ENCODE data around the gene NUDT13. TPM values are rescaled to one million over a fixed set of nuclear protein-coding genes. Genes with fewer than 3 reads are reported as not detected.

NUDT13 gene
- total and polyA plus RNA-seq, 2 of the 8 experiments (the other 6 are each of a cell fraction or from before 2014, with no cell fraction given): 1.5 to 1.9 TPM

GRCh38 chr10:73131301-73131700 lies 21.0 kb downstream of the NUDT13 start:
- Histone ChIP-seq H3K27me3 (replicated peaks in 1 of 4; ENCODE audit: control insufficient read depth in 3 of 4, extremely low read depth in 1 of 4, insufficient read depth in 3 of 4, low read length in 3 of 4) (no peaks in the 10 kb centered on the region), H3K9ac (replicated peaks in 1 of 4; ENCODE audit: extremely low read depth in 1 of 4, low read depth in 3 of 4, low read length in 3 of 4) (no peak overlapping the region), H3K23me2 (ENCODE audit: low read depth, low read length) (no peaks in the 10 kb centered on the region), H3K23ac (ENCODE audit: insufficient read length) (no peak overlapping the region), H3K36me3 (ENCODE audit: control insufficient read depth in 2 of 4, insufficient read depth in 4 of 4, low read length in 3 of 4) (peaks cover 12 to 46% (median 29%) of the 10 kb centered on the region in 4 experiments; a peak in 6 of 8 replicates), H3K4me1 (replicated peaks in 1 of 4; ENCODE audit: control insufficient read depth in 3 of 4, insufficient read depth in 4 of 4, low read length in 3 of 4) (no peaks in the 10 kb centered on the region), H3K79me2 (ENCODE audit: control insufficient read depth in 1 of 2, insufficient read depth in 2 of 2, low read length in 2 of 2) (no peaks in the 10 kb centered on the region), H2AK5ac (ENCODE audit: low read depth, low read length) (no peak overlapping the region), H3K18ac (ENCODE audit: extremely low read depth, low read length) (no peak overlapping the region), H2BK5ac (ENCODE audit: low read depth, low read length) (no peak overlapping the region), H2BK15ac (ENCODE audit: low read length) (no peak overlapping the region), H2BK20ac (ENCODE audit: low read length) (no peak overlapping the region), H3K4ac (replicated peaks; ENCODE audit: insufficient read length, low read depth, low read length) (no peak overlapping the region), H2AFZ (ENCODE audit: low read length) (no peak overlapping the region), H4K20me1 (replicated peaks in 1 of 2; ENCODE audit: control insufficient read depth in 1 of 2, insufficient read depth in 2 of 2, low read length in 2 of 2) (no peaks in the 10 kb centered on the region), H3K27ac (ENCODE audit: low read depth, low read length) (no peak overlapping the region), H3K14ac (ENCODE audit: insufficient read length) (no peak overlapping the region), H3K4me2 (ENCODE audit: insufficient read depth in 1 of 2, low read depth in 2 of 2, low read length in 2 of 2) (no peak overlapping the region), H4K8ac (ENCODE audit: extremely low read depth, insufficient read depth, low read length) (no peak overlapping the region), H2BK120ac (replicated peaks; ENCODE audit: low read depth, low read length) (no peak overlapping the region), H3K9me3 (ENCODE audit: insufficient read depth in 2 of 2, low read depth in 1 of 2, low read length in 1 of 2) (no peaks in the 10 kb centered on the region), H4K5ac (ENCODE audit: insufficient read length, low read depth, low read length) (no peak overlapping the region), H4K91ac (replicated peaks; ENCODE audit: insufficient read length, low read length) (no peak overlapping the region), H2BK12ac (ENCODE audit: low read depth, low read length) (no peak overlapping the region), H3K79me1 (ENCODE audit: low read depth, low read length) (no peaks in the 10 kb centered on the region), H3K4me3 (ENCODE audit: extremely low read depth in 1 of 4, insufficient read depth in 2 of 4, low read depth in 3 of 4, low read length in 4 of 4) (no peak overlapping the region), H3K56ac (replicated peaks; ENCODE audit: insufficient read length, low read depth, low read length) (no peak overlapping the region)
- CTCF ChIA-PET (ENCODE audit: partially characterized antibody): interaction anchor here (0.6 to 1.1 kb wide), 2 partner anchors 7 to 29 kb away, joined by 3 to 4 read pairs; no protein-coding TSS in a partner anchor
- 86% methylated on average over 2 of the region's 2 CpGs; no CpG with 5 or more reads in 1 of the 2 experiments for WGBS, 2 experiments (ENCODE audit: extremely low coverage in 1 of 2, insufficient coverage in 1 of 2, insufficient read length in 1 of 2, insufficient replicate concordance in 2 of 2, low coverage in 1 of 2, low lambda C conversion rate in 2 of 2, missing lambda C conversion rate in 1 of 2)
- TF ChIP-seq TAF1 (IDR thresholded peaks at IDR 0.05; ENCODE audit: low read depth, low read length): no peak
- no peak for TF ChIP-seq RXRA (IDR thresholded peaks at IDR 0.05; ENCODE audit: insufficient read depth, low read depth, low read length)
- no peak for TF ChIP-seq RAD21 (IDR thresholded peaks at IDR 0.05 in 1 of 2, conservative IDR thresholded peaks at IDR 0.05 in 1 of 2; ENCODE audit: low read depth in 2 of 2, low read length in 2 of 2)
- no peak for TF ChIP-seq NANOG (IDR thresholded peaks at IDR 0.05; ENCODE audit: insufficient read depth, low read depth, low read length, poor library complexity, severe bottlenecking)
- no peak for DNase-seq (ENCODE audit: low read depth in 1 of 2, low spot score in 2 of 2)
- FAIRE-seq: no peak
- POLR2A ChIA-PET (ENCODE audit: partially characterized antibody): interaction anchor here (0.8 kb wide), 1 partner anchor 21 kb away, joined by 3 read pairs; the partner anchor contains the start of gene NUDT13
